ENCODE results near the gene SERPINA7.
"Not testable (repeated sequence)": the region's sequence is repeated elsewhere in the genome, so short reads cannot be mapped to it uniquely, and the experiment has no call there.

The SERPINA7 gene

GRCh38 chrX:106038625-106039024, at the start of gene SERPINA7:
SERPINA7 (minus strand) TSS chrX:106038727; CDS start chrX:106037058, 1,669 bp downstream.
- DNase-seq (ENCODE audit: low read depth): no peak

GRCh38 chrX:106069048-106069447, 30.5 kb upstream of the SERPINA7 start:
- DNase-seq (ENCODE audit: low read depth): no peak

- DNase-seq (ENCODE audit: low read depth): no peak
Measured at GRCh38 chrX:106050054-106050453, 11.5 kb upstream of the SERPINA7 start.

- no peak for DNase-seq (ENCODE audit: low read depth)
Measured at GRCh38 chrX:106042296-106042695, 3.8 kb upstream of the SERPINA7 start.

- no peak for DNase-seq (ENCODE audit: low read depth)
Measured at GRCh38 chrX:106040861-106041260, 2.3 kb upstream of the SERPINA7 start.

GRCh38 chrX:106039920-106040319, 1.4 kb upstream of the SERPINA7 start:
- DNase-seq (ENCODE audit: low read depth): no peak

GRCh38 chrX:106037835-106038473, 573 bp downstream of the SERPINA7 start:
- no peak for DNase-seq (ENCODE audit: low read depth)

GRCh38 chrX:106036716-106037115, 1.8 kb downstream of the SERPINA7 start:
- DNase-seq (ENCODE audit: low read depth): no peak

- no peak for DNase-seq (ENCODE audit: low read depth)
Measured at GRCh38 chrX:106035064-106035463, 3.5 kb downstream of the SERPINA7 start.

- DNase-seq (ENCODE audit: low read depth): no peak
Measured at GRCh38 chrX:106023947-106024346, 14.6 kb downstream of the SERPINA7 start.

GRCh38 chrX:106022238-106022637, 16.3 kb downstream of the SERPINA7 start:
- DNase-seq (ENCODE audit: low read depth): no peak

GRCh38 chrX:106014119-106014775, 24.3 kb downstream of the SERPINA7 start:
- no peak for DNase-seq (ENCODE audit: low read depth)

- no peak for DNase-seq (ENCODE audit: low read depth)
Measured at GRCh38 chrX:106009145-106009544, 29.4 kb downstream of the SERPINA7 start.

GRCh38 chrX:106007815-106008214, 30.7 kb downstream of the SERPINA7 start:
- no peak for DNase-seq (ENCODE audit: low read depth)

GRCh38 chrX:106005684-106006083, 32.8 kb downstream of the SERPINA7 start:
- DNase-seq (ENCODE audit: low read depth): no peak

GRCh38 chrX:106000609-106001008, 37.9 kb downstream of the SERPINA7 start:
- not testable (repeated sequence) for DNase-seq (ENCODE audit: low read depth)

GRCh38 chrX:106000203-106000602, 38.3 kb downstream of the SERPINA7 start:
- DNase-seq (ENCODE audit: low read depth): no peak

- DNase-seq (ENCODE audit: low read depth): no peak
Measured at GRCh38 chrX:105999294-105999693, 39.2 kb downstream of the SERPINA7 start.

GRCh38 chrX:105988487-105988886, 50.0 kb downstream of the SERPINA7 start:
- not testable (repeated sequence) for DNase-seq (ENCODE audit: low read depth)

Measured in activated T-cell treated with anti-CD3 and anti-CD28 coated beads for 24 hours (primary cell).